Measurements from ENCODE around the gene KRT74.

DNA sequence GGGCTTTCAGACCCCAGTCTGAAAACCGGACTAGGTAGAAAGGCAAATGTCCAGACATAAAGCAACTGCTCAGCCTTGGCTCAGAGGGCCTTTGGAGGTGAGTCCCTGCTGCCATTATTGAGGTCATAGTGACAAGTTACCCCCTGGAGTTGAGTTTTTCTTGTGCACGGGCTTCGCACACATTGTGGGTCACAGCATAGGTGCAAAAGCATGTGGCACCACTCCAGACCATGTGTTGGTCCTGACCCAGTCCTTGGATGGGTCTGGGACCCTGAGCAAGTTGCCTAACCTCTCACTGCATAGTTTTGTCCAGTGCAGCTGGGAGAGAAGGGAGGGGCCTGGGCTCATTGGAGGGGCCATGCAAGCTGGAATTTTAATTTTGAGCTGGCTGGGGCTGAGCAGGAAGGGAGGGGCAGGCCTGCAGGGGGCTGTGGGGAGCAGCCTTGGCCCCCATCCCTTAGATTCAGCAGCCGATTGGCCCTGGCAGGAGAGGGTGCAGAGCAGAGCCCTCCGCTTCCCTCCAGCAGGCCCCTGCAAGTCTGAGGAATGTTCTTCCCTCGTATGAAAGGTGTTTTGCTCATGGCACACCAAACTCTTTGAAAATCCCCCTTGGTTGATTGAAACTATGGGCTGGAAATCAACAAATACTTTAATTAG, 49.3 kb downstream of the KRT74 start:
- TF ChIP-seq, protein P1, sequence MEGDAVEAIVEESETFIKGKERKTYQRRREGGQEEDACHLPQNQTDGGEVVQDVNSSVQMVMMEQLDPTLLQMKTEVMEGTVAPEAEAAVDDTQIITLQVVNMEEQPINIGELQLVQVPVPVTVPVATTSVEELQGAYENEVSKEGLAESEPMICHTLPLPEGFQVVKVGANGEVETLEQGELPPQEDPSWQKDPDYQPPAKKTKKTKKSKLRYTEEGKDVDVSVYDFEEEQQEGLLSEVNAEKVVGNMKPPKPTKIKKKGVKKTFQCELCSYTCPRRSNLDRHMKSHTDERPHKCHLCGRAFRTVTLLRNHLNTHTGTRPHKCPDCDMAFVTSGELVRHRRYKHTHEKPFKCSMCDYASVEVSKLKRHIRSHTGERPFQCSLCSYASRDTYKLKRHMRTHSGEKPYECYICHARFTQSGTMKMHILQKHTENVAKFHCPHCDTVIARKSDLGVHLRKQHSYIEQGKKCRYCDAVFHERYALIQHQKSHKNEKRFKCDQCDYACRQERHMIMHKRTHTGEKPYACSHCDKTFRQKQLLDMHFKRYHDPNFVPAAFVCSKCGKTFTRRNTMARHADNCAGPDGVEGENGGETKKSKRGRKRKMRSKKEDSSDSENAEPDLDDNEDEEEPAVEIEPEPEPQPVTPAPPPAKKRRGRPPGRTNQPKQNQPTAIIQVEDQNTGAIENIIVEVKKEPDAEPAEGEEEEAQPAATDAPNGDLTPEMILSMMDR (IDR thresholded peaks at IDR 0.05) = no peak
- TF ChIP-seq NR3C1 (CRISPR knock-in tag; conservative IDR thresholded peaks at IDR 0.05; ENCODE audit: low read depth) (no peak), SP1 (CRISPR knock-in tag; conservative IDR thresholded peaks at IDR 0.05) (no peak), EMX1 (CRISPR knock-in tag; IDR thresholded peaks at IDR 0.05) (no peak)
- TF ChIP-seq, protein P2, sequence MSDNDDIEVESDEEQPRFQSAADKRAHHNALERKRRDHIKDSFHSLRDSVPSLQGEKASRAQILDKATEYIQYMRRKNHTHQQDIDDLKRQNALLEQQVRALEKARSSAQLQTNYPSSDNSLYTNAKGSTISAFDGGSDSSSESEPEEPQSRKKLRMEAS (CRISPR knock-in tag; IDR thresholded peaks at IDR 0.05) = no peak
